Measurements from ENCODE around the gene CDC42EP3. TPM values are rescaled to one million over a fixed set of nuclear protein-coding genes. Genes with fewer than 3 reads are reported as not detected.

CDC42EP3 gene
- total and polyA plus RNA-seq, 4 experiments from 2014 or later: 56.1 to 107 (median 60.1) TPM

GRCh38 chr2:37625156-37625555, 46.3 kb downstream of the CDC42EP3 start:
- Mint-ChIP-seq H3K27ac (peak overlapping the region; percentile 87 to 97 (median 91)), H3K36me3 (peaks cover 17 to 36% of the 10 kb centered on the region in 2 donors), H3K4me3 (peak overlapping the region in 7 of 8 donors; percentile 58 to 83 (median 82)), H3K9me3 (peaks cover 0 to 5% (median 0%) of the 10 kb centered on the region in 8 donors), H3K4me1 (peaks cover 55 to 85% (median 70%) of the 10 kb centered on the region in 4 donors), H3K27me3 (no peaks in the 10 kb centered on the region)
- ChIA-PET CTCF (ENCODE audit: partially characterized antibody) (interaction anchor here (0.7 to 1.9 kb wide), 14 partner anchors 10 to 252 kb away, joined by 3 to 13 read pairs (median 4); no protein-coding TSS in a partner anchor), POLR2A (ENCODE audit: partially characterized antibody) (interaction anchor here (0.9 to 10.2 kb wide), 19 partner anchors 8 to 211 kb away, joined by 3 to 242 read pairs (median 9); partner anchors contain the start of gene CDC42EP3)
- Histone ChIP-seq H3K4me1 (ENCODE audit: insufficient read depth, low read length) (peaks cover 75% of the 10 kb centered on the region), H3K27me3 (ENCODE audit: insufficient read depth, low read length) (no peaks in the 10 kb centered on the region), H3K4me3 (ENCODE audit: low read length in 2 of 2) (no peak overlapping the region), H3K9me3 (ENCODE audit: control insufficient read depth in 1 of 2, low read length in 2 of 2) (no peaks in the 10 kb centered on the region), H3K27ac (ENCODE audit: low read depth, low read length) (peak overlapping the region; percentile 66), H3K36me3 (ENCODE audit: insufficient read depth, low read length) (no peaks in the 10 kb centered on the region)
- intact Hi-C loops (cut with micrococcal nuclease): no loop called here
- no peak for DNase-seq

- Mint-ChIP-seq H3K36me3 (peaks cover 17 to 29% of the 10 kb centered on the region in 2 donors), H3K4me1 (peaks cover 52 to 84% (median 68%) of the 10 kb centered on the region in 4 donors), H3K4me3 (peak overlapping the region; percentile 1 to 83 (median 78)), H3K27ac (peak overlapping the region; percentile 87 to 97 (median 91)), H3K9me3 (peaks cover 0 to 5% (median 0%) of the 10 kb centered on the region in 8 donors), H3K27me3 (no peaks in the 10 kb centered on the region)
- Histone ChIP-seq H3K9me3 (ENCODE audit: control insufficient read depth in 1 of 2, low read length in 2 of 2) (no peaks in the 10 kb centered on the region), H3K27ac (ENCODE audit: low read depth, low read length) (peak overlapping the region; percentile 66), H3K36me3 (ENCODE audit: insufficient read depth, low read length) (no peaks in the 10 kb centered on the region), H3K27me3 (ENCODE audit: insufficient read depth, low read length) (no peaks in the 10 kb centered on the region), H3K4me1 (ENCODE audit: insufficient read depth, low read length) (peaks cover 75% of the 10 kb centered on the region), H3K4me3 (ENCODE audit: low read length in 2 of 2) (peak overlapping the region in 1 of 2 donors; percentile 36)
- intact Hi-C loops (cut with micrococcal nuclease): no loop called here
- ChIA-PET POLR2A (ENCODE audit: partially characterized antibody) (interaction anchor here (0.7 to 10.2 kb wide), 17 partner anchors 10 to 88 kb away, joined by 3 to 242 read pairs (median 5); partner anchors contain the start of gene CDC42EP3), CTCF (ENCODE audit: partially characterized antibody) (interaction anchor here (1.0 to 7.1 kb wide), 15 partner anchors 9 to 228 kb away, joined by 3 to 44 read pairs (median 4); no protein-coding TSS in a partner anchor)
- DNase-seq: peak in 2 of 5 donors; percentile 20 to 43
Measured at GRCh38 chr2:37623971-37624900, 47.2 kb downstream of the CDC42EP3 start.

- no peaks in the 10 kb centered on the region for H3K27me3 Mint-ChIP-seq
- ChIA-PET POLR2A (ENCODE audit: partially characterized antibody) (interaction anchor here (0.7 to 10.2 kb wide), 13 partner anchors 9 to 48 kb away, joined by 3 to 242 read pairs (median 9); partner anchors contain the start of gene CDC42EP3), CTCF (ENCODE audit: partially characterized antibody) (interaction anchor here (1.0 to 7.1 kb wide), 13 partner anchors 8 to 227 kb away, joined by 3 to 44 read pairs (median 4); no protein-coding TSS in a partner anchor)
- Histone ChIP-seq H3K4me3 (ENCODE audit: low read length in 2 of 2) (peak overlapping the region in 1 of 2 donors; percentile 36), H3K27ac (ENCODE audit: low read depth, low read length) (peak overlapping the region; percentile 66), H3K36me3 (ENCODE audit: insufficient read depth, low read length) (no peaks in the 10 kb centered on the region), H3K9me3 (ENCODE audit: control insufficient read depth in 1 of 2, low read length in 2 of 2) (no peaks in the 10 kb centered on the region), H3K27me3 (ENCODE audit: insufficient read depth, low read length) (no peaks in the 10 kb centered on the region), H3K4me1 (ENCODE audit: insufficient read depth, low read length) (peaks cover 74% of the 10 kb centered on the region)
- intact Hi-C loops (cut with micrococcal nuclease): no loop called here
- DNase-seq: no peak
- peaks cover 54 to 86% (median 72%) of the 10 kb centered on the region in 4 donors for H3K4me1 Mint-ChIP-seq
- H3K9me3 Mint-ChIP-seq: peaks cover 0 to 5% (median 0%) of the 10 kb centered on the region in 8 donors
- H3K36me3 Mint-ChIP-seq: peaks cover 18 to 29% of the 10 kb centered on the region in 2 donors
- peak overlapping the region in 7 of 8 donors; percentile 30 to 83 (median 72) for H3K4me3 Mint-ChIP-seq
- peak overlapping the region; percentile 87 to 97 (median 91) for H3K27ac Mint-ChIP-seq
Measured at GRCh38 chr2:37623406-37623805, 48.0 kb downstream of the CDC42EP3 start.

- ChIA-PET CTCF (ENCODE audit: partially characterized antibody) (interaction anchor here (1.2 to 7.1 kb wide), 8 partner anchors 8 to 209 kb away, joined by 3 to 44 read pairs (median 8); no protein-coding TSS in a partner anchor), POLR2A (ENCODE audit: partially characterized antibody) (interaction anchor here (1.4 to 10.2 kb wide), 10 partner anchors 8 to 48 kb away, joined by 5 to 242 read pairs (median 32); partner anchors contain the start of gene CDC42EP3)
- Histone ChIP-seq H3K36me3 (ENCODE audit: insufficient read depth, low read length) (no peaks in the 10 kb centered on the region), H3K27me3 (ENCODE audit: insufficient read depth, low read length) (no peaks in the 10 kb centered on the region), H3K4me3 (ENCODE audit: low read length in 2 of 2) (no peak overlapping the region), H3K9me3 (ENCODE audit: control insufficient read depth in 1 of 2, low read length in 2 of 2) (no peaks in the 10 kb centered on the region), H3K27ac (ENCODE audit: low read depth, low read length) (no peak overlapping the region), H3K4me1 (ENCODE audit: insufficient read depth, low read length) (peaks cover 74% of the 10 kb centered on the region)
- Mint-ChIP-seq H3K27me3 (no peaks in the 10 kb centered on the region), H3K27ac (peak overlapping the region in 6 of 7 donors; percentile 87 to 97 (median 94)), H3K36me3 (peaks cover 16 to 33% of the 10 kb centered on the region in 2 donors), H3K9me3 (peaks cover 0 to 5% (median 0%) of the 10 kb centered on the region in 8 donors), H3K4me3 (peak overlapping the region in 6 of 8 donors; percentile 30 to 83 (median 50)), H3K4me1 (peaks cover 57 to 89% (median 79%) of the 10 kb centered on the region in 4 donors)
- no peak for DNase-seq
- intact Hi-C loops (cut with micrococcal nuclease): no loop called here
Measured at GRCh38 chr2:37622450-37623100, 48.9 kb downstream of the CDC42EP3 start.

- H3K27me3 ChIP-seq (ENCODE audit: insufficient read depth, low read length): no peaks in the 10 kb centered on the region
- H3K36me3 ChIP-seq (ENCODE audit: insufficient read depth, low read length): no peaks in the 10 kb centered on the region
- ChIA-PET POLR2A (ENCODE audit: partially characterized antibody) (interaction anchor here (0.9 to 10.2 kb wide), 11 partner anchors 11 to 165 kb away, joined by 3 to 242 read pairs (median 6); partner anchors contain the start of gene CDC42EP3), CTCF (ENCODE audit: partially characterized antibody) (interaction anchor here (0.7 to 7.1 kb wide), 5 partner anchors 20 to 206 kb away, joined by 3 to 44 read pairs (median 14); no protein-coding TSS in a partner anchor)
- Mint-ChIP-seq H3K36me3 (peaks cover 16 to 33% of the 10 kb centered on the region in 2 donors), H3K4me3 (peak overlapping the region in 1 of 8 donors; percentile 11), H3K4me1 (peaks cover 58 to 90% (median 80%) of the 10 kb centered on the region in 4 donors), H3K27ac (peak overlapping the region in 2 of 7 donors; percentile 54 to 66), H3K9me3 (peaks cover 0 to 5% (median 0%) of the 10 kb centered on the region in 8 donors), H3K27me3 (no peaks in the 10 kb centered on the region)
- peaks cover 74% of the 10 kb centered on the region for H3K4me1 ChIP-seq (ENCODE audit: insufficient read depth, low read length)
- no peaks in the 10 kb centered on the region for H3K9me3 ChIP-seq (ENCODE audit: control insufficient read depth in 1 of 2, low read length in 2 of 2)
- H3K27ac ChIP-seq (ENCODE audit: low read depth, low read length): no peak overlapping the region
- intact Hi-C loops (cut with micrococcal nuclease): no loop called here
- no peak overlapping the region for H3K4me3 ChIP-seq (ENCODE audit: low read length in 2 of 2)
- DNase-seq: no peak
Measured at GRCh38 chr2:37621199-37621598, 50.2 kb downstream of the CDC42EP3 start.

- Histone ChIP-seq H3K27me3 (ENCODE audit: insufficient read depth, low read length) (no peaks in the 10 kb centered on the region), H3K4me1 (ENCODE audit: insufficient read depth, low read length) (peaks cover 74% of the 10 kb centered on the region), H3K9me3 (ENCODE audit: control insufficient read depth in 1 of 2, low read length in 2 of 2) (no peaks in the 10 kb centered on the region), H3K36me3 (ENCODE audit: insufficient read depth, low read length) (no peaks in the 10 kb centered on the region), H3K27ac (ENCODE audit: low read depth, low read length) (no peak overlapping the region), H3K4me3 (ENCODE audit: low read length in 2 of 2) (no peak overlapping the region)
- no peak overlapping the region for H3K4me3 Mint-ChIP-seq
- POLR2A ChIA-PET (ENCODE audit: partially characterized antibody): interaction anchor here (0.8 to 10.2 kb wide), 9 partner anchors 16 to 51 kb away, joined by 3 to 242 read pairs (median 4); no protein-coding TSS in a partner anchor
- H3K9me3 Mint-ChIP-seq: peaks cover 0 to 5% (median 0%) of the 10 kb centered on the region in 8 donors
- peaks cover 20 to 37% of the 10 kb centered on the region in 2 donors for H3K36me3 Mint-ChIP-seq
- CTCF ChIA-PET (ENCODE audit: partially characterized antibody): interaction anchor here (0.6 to 7.1 kb wide), 5 partner anchors 9 to 741 kb away, joined by 3 to 44 read pairs (median 5); no protein-coding TSS in a partner anchor
- intact Hi-C loops (cut with micrococcal nuclease): loop anchor here (5.0 kb wide), 2 partner anchors 52 to 83 kb away; partner anchors contain the start of gene CDC42EP3
- H3K27ac Mint-ChIP-seq: peak overlapping the region in 1 of 7 donors; percentile 22
- no peaks in the 10 kb centered on the region for H3K27me3 Mint-ChIP-seq
- peaks cover 58 to 90% (median 80%) of the 10 kb centered on the region in 4 donors for H3K4me1 Mint-ChIP-seq
- no peak for DNase-seq
Measured at GRCh38 chr2:37619959-37620300, 51.5 kb downstream of the CDC42EP3 start.

All from CD4-positive, alpha-beta memory T cell (primary cell).